Kasumi-1 (cell line): ENCODE data around the gene CCDC88C.
A peak's percentile ranks its signal among the peaks of the same experiment; 100 is the strongest.

Experiments
- DNase-seq, 2 experiments: peaks; one replicate each; lab custom pipeline; 2025; lab: John Stamatoyannopoulos, UW

The CCDC88C gene

DNA sequence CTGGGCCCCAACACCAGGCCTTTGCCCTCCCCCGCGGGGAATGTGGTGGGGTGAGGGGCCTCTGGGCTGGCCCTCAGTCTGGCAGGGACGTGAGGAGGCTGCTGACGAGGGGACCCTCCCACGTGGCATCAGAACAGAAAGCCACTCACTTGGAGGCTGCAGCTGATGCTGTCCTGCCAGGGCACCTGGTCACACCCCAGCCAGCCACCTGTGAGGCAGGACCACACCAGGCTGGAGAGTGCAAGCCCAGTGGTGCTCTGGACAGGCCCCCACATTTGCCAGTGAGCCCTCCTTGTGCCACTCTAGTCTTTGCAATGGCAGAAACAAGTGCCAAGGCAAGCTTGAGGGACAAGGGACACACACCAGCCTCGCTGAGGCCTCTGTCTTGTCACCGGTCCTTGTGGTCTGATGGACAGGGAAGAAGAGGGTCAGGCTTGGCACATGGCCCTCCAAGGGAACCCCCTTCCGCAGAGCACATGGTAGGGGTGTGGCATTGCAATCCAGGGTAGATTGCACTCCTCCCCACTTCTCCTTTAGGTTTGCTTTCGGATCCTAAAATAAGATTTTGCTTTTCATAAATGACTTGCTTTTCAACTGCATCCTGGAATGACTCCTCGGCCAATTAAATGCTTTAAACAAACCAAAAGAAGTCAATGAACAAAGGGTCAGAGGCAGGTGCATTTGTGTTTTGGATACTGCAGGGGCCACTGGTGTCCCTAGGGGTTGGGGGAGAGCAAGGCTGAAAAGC, 53.7 kb downstream of the CCDC88C start:
- peak in 1 of 2 experiments; percentile 9 for DNase-seq

- peak; percentile 75 to 84 for DNase-seq
These were observed 56.3 kb downstream of the CCDC88C start for GRCh38 chr14:91361233-91361811.

GRCh38 chr14:91360490-91361232, 57.0 kb downstream of the CCDC88C start:
- no peak for DNase-seq

- no peak for DNase-seq
These were observed 58.9 kb downstream of the CCDC88C start for GRCh38 chr14:91358654-91359220.

GRCh38 chr14:91358025-91358319, 59.6 kb downstream of the CCDC88C start:
- no peak for DNase-seq

- no peak for DNase-seq
These were observed 60.2 kb downstream of the CCDC88C start for GRCh38 chr14:91357272-91358024.

DNA sequence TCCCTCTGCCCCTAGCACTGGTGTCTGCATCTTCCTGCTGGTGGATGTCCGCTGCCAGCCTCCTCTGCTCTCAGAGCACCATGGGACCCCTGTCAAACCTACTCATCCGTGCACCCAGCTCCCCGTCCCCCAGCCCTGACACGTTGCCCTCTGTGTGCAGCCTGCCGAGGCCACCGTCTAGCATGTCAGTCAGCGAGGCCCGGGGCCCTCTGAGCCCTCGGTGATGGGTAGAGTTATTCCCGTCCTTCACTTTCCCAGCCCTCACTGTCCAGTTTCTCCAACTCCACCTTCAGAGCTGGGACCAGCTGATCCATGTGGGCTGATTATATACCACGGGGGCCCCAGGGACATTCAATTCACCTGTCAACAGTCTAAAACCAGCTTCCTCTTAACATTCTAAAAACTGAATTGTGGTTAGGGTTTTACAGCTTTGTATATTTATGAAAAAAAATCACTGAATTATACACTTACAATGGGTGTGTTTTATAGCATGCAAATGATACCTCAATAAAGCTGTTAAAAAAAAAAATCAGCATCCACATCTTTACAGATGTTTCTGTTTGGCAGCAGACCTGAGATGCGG, 61.3 kb downstream of the CCDC88C start:
- DNase-seq, result no peak

- DNase-seq, result no peak
These were observed 62.5 kb downstream of the CCDC88C start for GRCh38 chr14:91354979-91355685.

GRCh38 chr14:91354221-91354916, 63.3 kb downstream of the CCDC88C start:
- DNase-seq, result no peak

DNA sequence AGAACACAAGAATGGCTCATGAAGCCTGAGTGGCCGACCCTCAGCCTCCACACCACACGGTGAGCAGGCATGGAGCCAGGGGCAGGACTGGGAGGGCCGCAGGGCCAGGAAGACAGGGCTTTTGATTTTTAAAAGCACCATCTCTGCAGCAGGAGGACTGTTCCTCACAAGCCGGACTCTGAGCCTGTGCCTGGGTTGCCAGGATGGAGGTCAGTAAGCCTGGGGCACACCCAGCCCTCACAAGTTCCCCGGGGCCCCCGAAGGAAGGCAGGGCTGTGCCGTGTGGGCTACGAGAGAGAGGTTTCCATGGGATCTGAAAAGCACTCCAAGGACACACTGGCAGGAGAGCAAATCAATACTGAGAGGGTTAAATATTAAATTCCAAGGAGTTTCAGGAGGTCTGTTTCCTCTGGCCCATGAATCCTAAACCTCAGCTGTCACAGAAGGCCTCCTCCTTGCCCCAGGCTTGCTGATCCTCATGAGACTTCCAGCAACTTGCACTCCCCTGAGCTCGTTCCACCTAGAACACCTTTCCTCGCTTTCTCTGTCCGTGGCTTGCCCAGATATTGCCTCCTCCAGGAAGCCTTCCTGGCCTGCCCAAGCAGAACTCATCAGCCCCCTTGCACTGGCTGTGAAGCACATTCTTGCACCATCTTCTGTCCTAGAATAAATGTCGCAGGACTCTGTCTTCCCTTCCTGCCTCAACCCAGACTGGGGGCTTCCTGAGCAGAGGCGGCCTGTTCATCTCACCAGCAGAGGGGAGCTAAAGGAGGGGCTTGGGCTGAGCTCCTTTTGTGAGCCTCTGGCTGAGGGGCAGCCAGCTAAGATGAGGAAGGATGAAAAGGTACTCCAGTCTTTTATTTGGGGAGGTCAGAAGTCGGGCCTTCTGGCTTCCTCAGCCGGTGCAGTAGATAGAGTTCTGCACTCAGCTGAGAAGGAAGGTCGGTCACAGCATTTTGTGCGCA, 64.6 kb downstream of the CCDC88C start:
- DNase-seq, result no peak

DNA sequence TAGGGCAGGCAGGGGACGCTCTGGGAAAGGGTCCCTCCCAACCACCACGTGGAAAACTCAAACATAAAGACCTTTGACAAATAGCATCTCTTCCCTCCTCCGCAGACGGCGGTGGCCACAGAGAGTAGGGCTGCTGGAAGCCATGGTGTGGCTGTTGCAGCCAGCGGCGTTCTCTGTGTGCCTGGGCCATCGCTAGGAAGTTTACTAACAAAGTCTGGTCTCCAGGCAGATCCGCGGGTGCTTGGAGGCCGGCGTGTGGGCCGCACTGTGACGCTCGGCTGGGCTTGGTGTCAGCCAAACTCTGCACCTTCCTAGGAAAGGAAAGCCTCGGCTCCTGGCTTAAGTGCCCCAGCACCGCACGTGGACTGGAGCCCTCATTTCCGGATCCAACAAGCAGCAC, 65.6 kb downstream of the CCDC88C start:
- DNase-seq, result no peak

- DNase-seq, result no peak
These were observed 66.1 kb downstream of the CCDC88C start for GRCh38 chr14:91351512-91351862.

DNA sequence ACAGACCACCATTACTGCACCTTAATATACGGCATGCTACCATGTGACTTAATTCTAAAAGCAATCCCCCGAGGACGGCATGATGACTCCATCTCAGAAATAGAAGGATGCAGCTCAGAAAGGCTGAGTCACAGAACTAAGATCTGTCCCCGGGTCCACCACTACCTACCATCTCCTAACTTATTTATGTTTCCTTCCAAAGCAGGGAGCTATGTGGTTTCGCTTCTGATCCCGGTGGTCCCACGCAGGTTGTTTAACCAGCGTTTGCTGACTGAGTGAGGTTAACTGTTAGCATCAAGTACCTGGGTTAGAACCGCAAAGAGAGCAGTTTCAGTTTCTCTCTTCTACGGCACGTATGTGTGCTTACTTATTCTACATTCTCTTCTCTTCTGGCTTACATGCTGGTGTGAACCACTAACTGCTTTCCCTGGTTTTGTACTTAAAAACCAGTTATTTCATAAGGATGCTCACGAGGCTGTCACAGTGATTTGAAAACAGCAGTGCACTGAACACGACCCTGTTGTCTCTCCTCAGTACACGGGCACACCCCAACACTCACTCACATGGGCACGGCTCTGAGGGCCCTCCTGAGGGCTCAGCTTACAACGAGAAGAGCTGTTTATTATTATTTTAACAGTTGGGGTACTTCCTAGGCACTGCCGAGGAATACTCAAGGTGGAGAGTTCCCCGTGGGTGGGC, 66.7 kb downstream of the CCDC88C start:
- DNase-seq, result no peak

- DNase-seq, result no peak
These were observed 67.2 kb downstream of the CCDC88C start for GRCh38 chr14:91350483-91350812.

GRCh38 chr14:91349481-91350074, 68.0 kb downstream of the CCDC88C start:
- no peak for DNase-seq

GRCh38 chr14:91348845-91349465, 68.7 kb downstream of the CCDC88C start:
- no peak for DNase-seq

DNA sequence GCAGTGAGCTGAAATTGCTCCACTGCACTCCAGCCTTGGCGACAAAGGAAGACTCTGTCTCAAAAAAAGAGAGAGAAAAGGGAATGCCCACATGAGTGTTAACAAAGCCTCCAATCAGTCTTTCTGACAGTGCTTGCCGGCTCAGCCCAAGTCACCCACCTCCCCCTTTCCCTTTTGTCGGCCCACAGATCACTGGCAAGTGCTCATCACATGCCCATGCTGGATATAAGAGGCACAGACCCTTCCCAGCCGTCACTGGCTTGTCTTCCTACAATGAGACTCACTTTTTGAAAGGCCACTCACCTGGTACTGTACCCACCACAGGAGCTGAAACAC, 70.8 kb downstream of the CCDC88C start:
- no peak for DNase-seq

DNA sequence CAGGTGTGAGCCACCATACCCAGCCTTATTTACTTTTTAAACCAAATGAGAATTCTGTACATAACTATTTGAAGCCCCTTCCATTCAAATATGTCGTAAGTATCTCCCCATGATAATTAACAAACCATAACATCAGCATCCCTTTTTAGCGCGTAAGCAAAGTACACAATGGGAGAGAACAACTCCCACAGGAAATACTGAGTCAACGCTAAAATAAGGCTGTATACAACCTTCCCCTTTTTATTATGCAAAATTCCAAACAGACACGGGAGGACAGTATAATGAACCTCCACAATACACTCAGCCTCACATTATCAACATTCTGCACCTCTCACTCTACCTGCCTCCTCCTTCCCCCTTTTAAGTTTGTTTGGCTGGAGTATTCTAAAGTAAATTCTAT, 73.5 kb downstream of the CCDC88C start:
- DNase-seq, result no peak
